HEK293 (cell line): ENCODE measurements around the gene CTSE.

Experiments
- PBX3 ChIP-seq: sonication (generic); formaldehyde crosslinking; IDR thresholded peaks from 2 replicates; pipeline ENCODE4 v1.8.1; 2022; ENCODE audit warnings: mild to moderate bottlenecking, moderate library complexity, missing genetic modification reagents
- ZNF707 ChIP-seq: fragments of 450-650 bp; formaldehyde crosslinking; IDR thresholded peaks from 2 replicates; pipeline ENCODE4 v1.5.1; 2016; ENCODE audit warnings: missing biosample characterization, missing genetic modification characterization

- TF ChIP-seq ZNF707 (tag by site-specific recombination) (no peak), PBX3 (CRISPR knock-in tag) (no peak)
These were observed 33.9 kb downstream of the CTSE start for GRCh38 chr1:205989786-205990185.
